ENCODE results near the gene PLP2. TPM values are rescaled to one million over a fixed set of nuclear protein-coding genes. Genes with fewer than 3 reads are reported as not detected.
A peak's percentile ranks its signal among the peaks of the same experiment; 100 is the strongest.

The PLP2 gene
- total RNA-seq, 2 donors from 2014 or later, result 157 to 227 TPM

DNA sequence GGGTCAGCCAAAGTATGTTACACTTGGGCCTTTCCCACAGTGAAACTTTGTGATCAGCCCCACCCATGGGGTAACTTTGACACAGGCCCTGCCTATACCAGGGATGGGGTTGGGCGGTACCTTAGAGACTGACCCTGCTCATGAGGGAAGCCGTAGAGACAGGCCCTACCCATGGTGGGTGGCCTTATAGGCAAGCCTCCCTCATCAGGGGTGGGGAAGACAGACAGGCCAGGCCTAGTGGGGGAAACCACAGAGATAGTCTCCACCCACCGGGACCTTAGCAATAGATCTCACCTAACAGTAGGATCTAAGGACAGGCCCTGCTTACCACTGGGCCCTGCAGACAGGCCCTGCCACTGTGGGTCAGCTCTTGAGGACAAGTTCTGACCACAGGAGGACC is 6.8 kb downstream of the PLP2 start:
- Histone ChIP-seq H3K36me3 (no peaks in the 10 kb centered on the region), H3K9me3 (no peaks in the 10 kb centered on the region), H3K27me3 (no peaks in the 10 kb centered on the region), H3K9ac (ENCODE audit: low read depth in 2 of 2, low read length in 2 of 2) (no peak overlapping the region), H3K4me3 (no peak overlapping the region), H3K4me1 (no peaks in the 10 kb centered on the region), H3K27ac (no peak overlapping the region)
- no peak for DNase-seq
- intact Hi-C loops (cut with DNase I), result no loop called here
- TF ChIP-seq, protein P1, sequence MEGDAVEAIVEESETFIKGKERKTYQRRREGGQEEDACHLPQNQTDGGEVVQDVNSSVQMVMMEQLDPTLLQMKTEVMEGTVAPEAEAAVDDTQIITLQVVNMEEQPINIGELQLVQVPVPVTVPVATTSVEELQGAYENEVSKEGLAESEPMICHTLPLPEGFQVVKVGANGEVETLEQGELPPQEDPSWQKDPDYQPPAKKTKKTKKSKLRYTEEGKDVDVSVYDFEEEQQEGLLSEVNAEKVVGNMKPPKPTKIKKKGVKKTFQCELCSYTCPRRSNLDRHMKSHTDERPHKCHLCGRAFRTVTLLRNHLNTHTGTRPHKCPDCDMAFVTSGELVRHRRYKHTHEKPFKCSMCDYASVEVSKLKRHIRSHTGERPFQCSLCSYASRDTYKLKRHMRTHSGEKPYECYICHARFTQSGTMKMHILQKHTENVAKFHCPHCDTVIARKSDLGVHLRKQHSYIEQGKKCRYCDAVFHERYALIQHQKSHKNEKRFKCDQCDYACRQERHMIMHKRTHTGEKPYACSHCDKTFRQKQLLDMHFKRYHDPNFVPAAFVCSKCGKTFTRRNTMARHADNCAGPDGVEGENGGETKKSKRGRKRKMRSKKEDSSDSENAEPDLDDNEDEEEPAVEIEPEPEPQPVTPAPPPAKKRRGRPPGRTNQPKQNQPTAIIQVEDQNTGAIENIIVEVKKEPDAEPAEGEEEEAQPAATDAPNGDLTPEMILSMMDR (IDR thresholded peaks at IDR 0.05), result no peak

DNA sequence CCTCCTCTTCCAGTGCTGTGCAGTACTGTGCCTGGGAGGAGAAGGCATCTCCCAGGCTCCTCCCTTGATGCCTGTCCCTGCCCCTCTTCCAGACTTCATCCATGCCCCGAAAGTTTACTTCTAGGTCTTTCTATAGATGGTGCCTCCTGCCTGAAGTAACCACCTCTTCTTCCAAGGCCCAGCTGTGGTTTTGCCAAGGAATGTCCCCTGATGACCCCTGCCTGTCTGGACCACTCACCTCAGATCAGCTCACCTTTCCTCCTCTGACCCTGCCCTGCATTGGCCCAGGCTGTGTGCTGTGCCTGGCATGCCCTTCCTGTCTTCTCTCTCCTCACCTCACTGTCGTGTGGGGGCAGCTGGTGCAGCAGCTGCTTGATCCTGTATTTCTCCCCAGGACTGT is 7.7 kb downstream of the PLP2 start:
- H3K9me3 ChIP-seq, result no peaks in the 10 kb centered on the region
- intact Hi-C loops (cut with DNase I), result no loop called here
- no peaks in the 10 kb centered on the region for H3K27me3 ChIP-seq
- no peaks in the 10 kb centered on the region for H3K4me1 ChIP-seq
- H3K4me3 ChIP-seq, result no peak overlapping the region
- no peak for DNase-seq
- H3K27ac ChIP-seq, result no peak overlapping the region
- H3K9ac ChIP-seq (ENCODE audit: low read depth in 2 of 2, low read length in 2 of 2), result no peak overlapping the region
- TF ChIP-seq, protein P1 (IDR thresholded peaks at IDR 0.05), result no peak
- H3K36me3 ChIP-seq, result no peaks in the 10 kb centered on the region

DNA sequence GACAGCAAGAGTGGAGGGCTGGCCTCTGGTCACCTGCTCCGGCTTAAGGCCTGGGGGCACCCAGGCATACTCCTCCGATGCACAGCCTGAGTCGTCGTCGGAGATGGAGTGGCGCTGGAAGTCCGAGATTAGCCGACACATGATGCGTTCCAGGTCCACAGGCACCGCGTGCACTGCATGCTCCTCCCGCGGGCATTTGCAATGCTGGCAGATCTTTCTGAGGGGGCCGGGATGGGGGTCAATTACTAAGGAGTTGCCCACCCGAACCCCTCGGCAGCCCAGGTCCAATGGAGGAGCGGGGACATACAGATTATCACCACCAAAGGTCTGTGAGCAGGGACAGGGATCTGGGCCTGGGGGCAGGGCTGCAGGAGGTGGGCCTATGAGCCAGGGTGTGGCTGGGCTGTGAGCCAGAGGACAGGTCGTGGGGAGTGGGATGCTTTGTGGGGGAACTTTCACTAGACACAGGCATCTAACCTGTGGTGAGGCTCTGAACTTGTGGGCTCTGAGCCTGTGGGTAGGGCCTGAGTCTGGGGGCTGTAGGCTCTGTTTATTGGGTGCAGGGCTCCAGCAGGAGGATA is 12.1 kb downstream of the PLP2 start:
- Histone ChIP-seq H3K4me3 (no peak overlapping the region), H3K27me3 (no peaks in the 10 kb centered on the region), H3K36me3 (no peaks in the 10 kb centered on the region), H3K4me1 (no peaks in the 10 kb centered on the region), H3K27ac (peak overlapping the region; percentile 58), H3K9me3 (no peaks in the 10 kb centered on the region), H3K9ac (ENCODE audit: low read depth in 2 of 2, low read length in 2 of 2) (no peak overlapping the region)
- TF ChIP-seq, protein P1 (IDR thresholded peaks at IDR 0.05), result no peak
- intact Hi-C loops (cut with DNase I), result no loop called here
- no peak for DNase-seq

DNA sequence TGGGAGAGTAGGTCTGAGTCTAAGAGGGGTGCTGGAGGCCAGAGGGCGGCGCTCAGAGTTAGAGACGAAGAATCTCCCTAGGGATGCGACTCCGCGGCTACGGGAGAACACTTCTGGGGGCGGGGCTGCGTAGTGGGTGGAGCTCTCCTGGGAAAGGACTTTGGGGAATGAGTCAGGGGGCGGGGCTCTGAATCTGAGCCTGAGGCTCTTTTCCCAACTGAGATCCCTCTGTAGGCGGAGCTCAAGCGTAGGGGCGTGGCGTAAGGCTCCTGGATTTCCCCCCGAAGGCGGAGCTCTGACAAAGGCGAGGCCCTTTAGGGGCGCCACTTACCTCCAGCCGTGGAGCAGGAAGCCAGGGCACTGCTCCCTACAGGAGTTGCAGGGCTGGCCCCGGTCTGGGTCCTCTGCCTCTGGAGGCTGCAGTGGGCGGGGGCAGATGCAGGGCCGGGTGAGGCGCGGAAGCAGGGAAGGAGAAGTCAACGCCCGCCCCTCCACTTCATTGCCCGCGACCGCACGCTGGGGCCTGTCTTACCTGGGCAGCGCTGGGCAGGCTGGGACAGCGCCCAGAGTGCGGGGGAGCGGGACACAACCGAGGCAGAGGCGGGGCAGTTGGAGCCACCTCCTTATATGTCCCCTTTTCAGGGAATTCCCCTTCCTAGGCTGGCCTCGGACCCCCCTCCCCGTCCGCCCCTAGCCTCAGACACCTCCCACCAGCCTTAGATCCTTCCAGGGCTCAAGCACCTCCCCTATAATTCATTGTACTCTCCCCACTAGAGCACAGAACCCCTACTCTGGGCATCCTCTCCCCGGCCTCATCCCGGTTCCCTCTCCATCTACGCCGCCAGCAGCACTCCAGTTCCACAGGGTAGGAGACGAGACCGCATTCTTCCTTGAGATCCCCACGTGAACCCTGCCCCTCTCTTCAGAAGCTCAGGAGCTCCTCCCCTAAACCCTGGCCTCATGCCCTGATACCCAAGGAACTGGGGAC is 12.9 kb downstream of the PLP2 start:
- Histone ChIP-seq H3K27ac (peak overlapping the region; percentile 58), H3K27me3 (no peaks in the 10 kb centered on the region), H3K9me3 (no peaks in the 10 kb centered on the region), H3K36me3 (no peaks in the 10 kb centered on the region), H3K4me1 (no peaks in the 10 kb centered on the region), H3K4me3 (peak overlapping the region; percentile 41), H3K9ac (ENCODE audit: low read depth in 2 of 2, low read length in 2 of 2) (peak overlapping the region; percentile 56 to 67)
- intact Hi-C loops (cut with DNase I), result no loop called here
- TF ChIP-seq, protein P1 (IDR thresholded peaks at IDR 0.05), result no peak
- DNase-seq, result peak; percentile 96

DNA sequence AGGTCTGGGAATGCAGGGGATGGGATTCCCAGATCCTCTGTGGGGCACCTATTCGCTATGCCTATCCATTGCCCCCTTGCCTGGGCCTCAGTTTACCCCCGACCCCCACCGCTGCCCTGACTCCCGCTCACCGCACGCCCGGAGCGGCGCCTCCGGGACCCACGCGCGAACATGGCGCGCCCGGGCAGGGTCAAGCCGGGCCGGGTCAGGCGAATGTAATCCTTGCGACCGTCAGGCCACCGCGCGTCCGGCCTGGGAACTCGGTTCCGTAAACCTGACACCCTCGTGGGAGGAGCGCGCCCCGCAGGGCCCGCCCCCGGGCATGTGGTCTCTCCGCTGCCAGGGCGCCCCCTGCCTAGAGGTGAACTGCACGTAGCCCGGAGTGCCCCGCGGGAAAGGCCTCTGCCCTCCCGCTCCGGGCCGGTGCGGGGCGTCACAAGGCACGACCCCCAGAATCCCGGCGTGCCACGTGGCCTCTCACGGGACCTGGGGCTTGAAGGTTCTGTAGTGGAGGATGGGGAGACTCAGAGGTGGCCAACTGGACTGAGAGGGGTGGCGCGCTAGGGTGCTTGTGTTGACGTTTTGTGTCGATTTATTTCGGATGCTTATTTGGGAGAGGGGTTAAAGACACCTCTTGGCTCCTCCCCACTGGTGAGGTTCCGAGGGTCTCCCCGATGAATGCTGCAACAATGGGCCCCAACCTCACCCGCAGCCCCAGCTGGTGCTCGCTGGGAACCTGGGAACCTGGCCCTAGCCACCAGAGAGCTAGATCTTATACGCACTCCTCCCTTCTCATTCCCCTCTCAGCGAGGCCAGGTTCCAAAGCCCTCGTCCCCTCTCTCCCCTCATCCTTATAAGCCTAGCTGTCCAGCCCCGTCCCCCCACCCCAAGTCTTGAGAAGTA is 14.7 kb downstream of the PLP2 start, which contains the start of gene PRICKLE3:
Gene PRICKLE3 (minus strand): TSS at position 249 of the 903 bp plus-strand sequence. CDS start 76 bp downstream, at position 173.
- H3K9me3 ChIP-seq, result no peaks in the 10 kb centered on the region
- H3K9ac ChIP-seq (ENCODE audit: low read depth in 2 of 2, low read length in 2 of 2), result peak within 1 kb of the TSS; percentile 67 to 80
- peak; percentile 89 for DNase-seq
- H3K27me3 ChIP-seq, result no peaks in the 10 kb centered on the region
- intact Hi-C loops (cut with DNase I), result no loop called here
- peak within 1 kb of the TSS; percentile 58 for H3K27ac ChIP-seq
- H3K4me1 ChIP-seq, result no peaks in the 10 kb centered on the region
- peak within 1 kb of the TSS; percentile 41 for H3K4me3 ChIP-seq
- H3K36me3 ChIP-seq, result no peaks in the 10 kb centered on the region
- TF ChIP-seq, protein P1 (IDR thresholded peaks at IDR 0.05), result no peak
